NCI-H748 (cell line): ENCODE data around the gene LRRC8A.
"Not testable (repeated sequence)": the region's sequence is repeated elsewhere in the genome, so short reads cannot be mapped to it uniquely, and the experiment has no call there.

ENCODE experiments used
- DNase-seq: peaks from one replicate; lab custom pipeline; 2025; ENCODE audit not compliant: unreplicated experiment; lab: John Stamatoyannopoulos, UW

The LRRC8A gene

DNA sequence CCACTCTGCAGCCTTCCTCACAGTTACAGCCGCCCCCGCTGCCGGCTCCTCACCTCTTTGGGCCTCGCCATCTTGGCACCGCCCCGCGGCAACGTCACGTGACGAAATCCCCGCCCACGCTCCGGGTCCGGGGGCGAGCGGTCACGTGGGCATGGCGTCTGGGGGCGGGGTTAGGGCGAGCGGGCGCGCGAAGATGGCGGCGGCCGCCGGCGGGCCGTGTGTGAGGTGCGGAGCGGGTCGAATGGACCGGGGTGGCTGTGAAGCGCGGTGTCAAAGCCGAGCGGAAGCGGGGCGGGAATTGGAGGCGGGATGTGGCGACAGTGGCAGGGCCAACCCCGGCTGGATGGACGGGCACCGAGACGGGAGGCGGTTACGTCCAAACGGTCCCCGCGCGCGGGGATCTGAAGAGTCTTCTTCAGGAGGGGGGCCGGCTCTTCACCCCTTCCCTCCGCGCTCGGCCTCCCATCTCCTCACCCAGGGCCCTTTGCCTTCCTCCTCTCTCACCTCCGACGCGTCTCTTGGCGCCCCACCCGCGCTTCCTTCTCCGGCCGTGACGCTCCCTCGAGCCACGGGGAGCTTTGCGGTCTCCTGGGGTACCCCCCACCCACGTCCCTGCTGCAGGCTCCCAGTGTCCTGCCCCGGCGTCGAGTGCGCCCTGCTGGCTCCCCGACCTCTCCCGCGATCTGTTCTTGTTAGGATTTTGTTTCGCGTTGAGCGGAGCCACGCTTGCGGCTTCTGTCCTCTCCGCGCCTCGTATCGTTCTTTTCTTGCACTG lies 65.8 kb downstream of the LRRC8A start, which contains the start of the genes DOLK and NUP188:
DOLK (minus strand) TSS at position 77 of the 775 bp plus-strand sequence. CDS start 300 bp downstream, outside the sequence.
NUP188 (plus strand) TSS at position 173 of the 775 bp plus-strand sequence; CDS start at position 194, 21 bp downstream.
- peak; percentile 93 for DNase-seq

DNA sequence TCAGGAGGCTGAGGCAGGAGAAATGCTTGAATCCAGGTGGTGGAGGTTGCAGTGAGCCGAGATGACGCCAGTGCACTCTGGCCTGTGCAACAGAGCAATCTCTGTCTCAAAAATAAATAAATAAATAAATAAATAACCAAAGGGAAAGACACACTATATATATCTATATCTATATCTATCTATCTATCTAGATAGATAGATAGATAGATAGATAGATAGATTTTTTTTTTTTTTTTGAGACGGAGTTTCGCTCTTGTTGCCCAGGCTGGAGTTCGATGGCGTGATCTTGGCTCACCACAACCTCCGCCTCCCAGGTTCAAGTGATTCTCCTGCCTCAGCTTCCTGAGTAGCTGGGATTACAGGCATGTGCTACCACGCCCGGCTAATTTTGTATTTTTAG lies 79.5 kb downstream of the LRRC8A start:
- not testable (repeated sequence) for DNase-seq
